Glomerular visceral epithelial cell (primary cell): ENCODE results near the gene CAMTA1.

ENCODE experiments used
- DNase-seq: peaks from one replicate; pipeline ENCODE4 v3.0.0-alpha.2; 2016; ENCODE audit errors: extremely low spot score

Gene CAMTA1

DNA sequence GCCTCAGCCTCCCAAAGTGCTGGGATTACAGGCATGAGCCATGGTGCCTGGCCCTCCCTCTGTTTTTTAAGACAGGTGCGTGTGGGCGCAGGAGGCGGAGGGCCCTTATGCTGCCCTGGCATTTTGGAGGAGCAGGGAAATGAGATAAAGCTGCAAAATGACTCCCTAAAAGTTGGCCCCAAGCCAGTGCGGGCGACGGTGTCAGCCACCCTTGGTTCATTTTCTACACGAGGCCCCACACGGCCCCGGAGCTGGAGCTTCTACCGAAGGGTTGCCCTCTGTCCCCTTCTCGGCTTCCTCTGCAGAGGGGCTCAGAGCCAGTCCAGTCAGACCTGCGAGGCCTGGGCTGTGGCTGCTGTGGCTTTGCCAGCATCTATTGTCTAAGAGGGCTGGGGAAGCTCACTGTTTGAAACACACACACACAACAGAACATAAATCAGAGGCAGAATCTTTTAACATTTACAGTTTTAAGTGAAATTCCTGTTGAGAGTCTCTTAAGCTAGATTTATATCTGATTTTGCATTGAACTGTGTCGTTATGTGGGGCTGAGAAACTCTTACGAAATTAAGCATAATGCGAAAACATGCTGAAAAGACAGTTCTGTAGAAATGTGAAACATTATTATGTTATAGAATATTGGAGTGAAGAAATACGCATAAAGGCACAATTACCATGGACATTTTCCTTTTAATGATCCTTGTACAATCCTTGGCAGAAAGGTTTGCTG, 255.9 kb downstream of the CAMTA1 start:
- no peak for DNase-seq

DNA sequence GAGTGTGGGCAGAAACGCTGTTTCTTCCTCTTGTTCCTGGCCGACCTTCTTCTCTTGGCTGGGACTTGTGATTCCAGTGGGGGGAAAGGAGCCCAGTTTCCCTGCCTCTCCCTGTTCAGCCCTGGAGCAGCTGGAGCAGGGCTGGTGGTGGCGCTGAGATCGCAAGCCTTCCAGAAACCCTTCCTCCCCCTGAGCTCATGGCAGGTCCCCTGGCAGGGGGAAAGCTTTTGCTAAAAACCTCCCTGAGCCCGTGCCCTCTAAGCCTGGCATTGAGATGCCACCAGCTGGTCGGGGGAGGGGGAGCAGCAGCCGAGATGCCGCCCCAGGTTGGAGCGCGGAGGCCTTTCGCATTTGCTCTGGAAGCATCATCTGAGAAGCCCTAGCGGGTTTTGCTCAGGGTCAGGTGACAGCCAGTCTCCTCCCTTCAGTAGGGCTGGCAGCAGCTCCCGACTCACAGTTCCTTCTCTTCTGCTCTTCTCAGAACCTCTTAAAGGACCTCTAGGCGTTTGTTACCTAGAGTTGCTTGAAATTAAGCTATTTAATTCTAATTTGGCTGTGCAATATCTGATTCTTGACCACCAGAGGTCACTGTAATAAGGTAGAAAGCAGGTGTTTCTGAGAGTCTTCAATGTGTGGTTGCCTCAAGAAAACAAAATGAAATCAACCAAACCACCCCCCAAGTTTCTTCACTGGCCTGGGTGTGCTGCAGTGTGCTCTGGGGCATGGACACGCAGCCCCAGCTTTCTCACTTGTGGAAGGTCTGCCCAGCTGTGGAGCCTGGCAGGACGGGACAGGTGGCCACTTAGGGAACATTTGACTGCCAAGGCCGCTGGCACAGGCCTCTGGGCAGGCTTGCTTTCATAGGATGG, 257.3 kb downstream of the CAMTA1 start:
- DNase-seq, result peak; percentile 27

DNA sequence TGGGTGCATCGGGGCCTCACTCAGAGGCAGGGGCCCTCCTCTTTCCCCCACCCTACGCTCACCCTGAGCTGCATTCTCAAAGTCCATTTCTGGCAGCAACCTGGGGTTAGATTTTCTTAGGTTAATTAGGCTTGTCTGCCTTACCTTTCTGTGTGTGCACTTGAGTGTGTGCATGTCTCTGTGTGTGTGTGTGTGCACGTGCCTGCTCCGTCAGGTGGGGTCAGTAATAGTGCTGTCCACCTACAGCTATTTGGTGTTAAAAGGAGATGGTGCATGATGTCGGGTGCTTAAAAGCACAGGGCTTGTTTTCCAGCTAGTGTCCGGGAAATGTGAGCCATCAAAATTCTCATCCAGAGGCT, 257.9 kb downstream of the CAMTA1 start:
- no peak for DNase-seq

DNA sequence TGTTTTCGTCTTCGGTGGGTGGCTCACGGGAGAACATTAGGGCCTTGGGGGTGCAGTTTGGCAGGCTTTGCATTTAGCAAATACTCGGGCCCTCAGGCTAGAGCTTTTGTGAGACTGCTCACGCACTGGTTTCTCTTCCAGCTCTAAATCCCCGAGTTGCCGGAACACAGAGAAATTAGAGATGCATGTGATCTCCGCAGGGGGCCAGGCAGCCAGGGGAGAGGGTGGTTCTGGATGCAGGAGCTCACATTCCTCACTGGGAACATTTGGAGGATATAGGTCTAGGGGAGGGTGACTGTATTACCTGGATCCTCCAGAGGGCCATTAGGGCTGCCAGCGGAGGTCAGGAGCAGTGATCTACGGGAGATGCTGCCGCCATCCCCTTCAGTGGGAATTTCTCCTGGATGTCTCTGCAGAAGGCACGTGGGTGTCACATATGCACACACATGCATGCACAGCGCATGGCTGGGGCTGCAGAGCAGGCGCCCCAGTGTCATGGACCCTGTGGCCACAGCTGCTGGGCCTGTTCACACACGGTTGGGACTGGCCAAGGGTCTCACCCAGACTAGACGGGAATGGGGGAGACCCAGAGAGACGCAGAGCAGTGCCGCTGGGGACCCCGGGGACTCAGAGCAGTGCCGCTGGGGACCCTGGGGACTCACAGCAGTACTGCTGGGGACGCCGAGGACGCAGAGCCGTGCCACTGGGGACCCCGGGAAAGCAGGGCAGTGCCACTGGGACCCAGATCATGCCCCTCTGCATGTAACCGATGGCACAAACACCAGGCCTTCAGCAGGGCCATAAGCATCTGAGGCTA, 258.7 kb downstream of the CAMTA1 start:
- no peak for DNase-seq

- DNase-seq, result no peak
Observed at GRCh38 chr1:7045897-7046296, 260.6 kb downstream of the CAMTA1 start.

- peak; percentile 88 for DNase-seq
Observed at GRCh38 chr1:7046314-7046713, 261.1 kb downstream of the CAMTA1 start.

DNA sequence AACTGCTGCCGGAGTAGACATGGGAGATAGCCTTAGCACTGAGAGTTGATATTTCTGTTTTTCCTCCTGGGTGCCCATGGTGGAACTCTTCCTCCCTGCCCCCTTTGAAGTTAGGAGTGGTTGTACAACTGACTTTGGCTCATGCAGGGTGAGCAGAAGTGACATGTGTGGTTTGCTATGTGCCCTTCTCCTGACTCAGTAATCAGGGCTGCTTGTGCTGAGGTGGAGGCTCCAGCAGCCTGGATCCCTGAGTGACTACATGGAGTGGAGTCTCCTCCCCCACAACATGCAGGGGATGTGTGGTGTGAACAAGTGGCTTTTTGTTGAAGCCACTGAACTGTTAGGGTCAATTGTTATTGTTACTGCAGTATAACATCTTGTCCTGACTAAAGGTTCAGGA, 261.6 kb downstream of the CAMTA1 start:
- peak; percentile 18 for DNase-seq

DNA sequence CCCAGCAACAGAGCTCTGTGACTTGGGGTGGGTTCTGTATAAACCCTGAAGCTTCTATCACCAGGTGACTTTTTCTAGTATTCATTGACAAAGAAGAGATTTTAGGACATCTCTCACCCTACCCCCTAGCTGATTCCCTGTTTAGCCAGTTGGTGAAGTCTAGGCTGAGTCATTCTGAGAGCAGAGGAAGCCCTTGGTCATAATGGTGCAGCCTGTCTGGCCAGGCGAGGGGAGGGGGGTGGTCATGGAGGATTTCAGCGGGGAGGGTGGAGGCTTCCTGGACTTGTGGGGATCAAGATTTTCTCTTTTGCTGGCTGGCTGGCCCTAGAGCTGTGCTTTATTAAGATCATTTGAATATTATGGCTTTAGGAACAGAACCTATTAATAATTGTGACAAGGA, 262.6 kb downstream of the CAMTA1 start:
- DNase-seq, result no peak

DNA sequence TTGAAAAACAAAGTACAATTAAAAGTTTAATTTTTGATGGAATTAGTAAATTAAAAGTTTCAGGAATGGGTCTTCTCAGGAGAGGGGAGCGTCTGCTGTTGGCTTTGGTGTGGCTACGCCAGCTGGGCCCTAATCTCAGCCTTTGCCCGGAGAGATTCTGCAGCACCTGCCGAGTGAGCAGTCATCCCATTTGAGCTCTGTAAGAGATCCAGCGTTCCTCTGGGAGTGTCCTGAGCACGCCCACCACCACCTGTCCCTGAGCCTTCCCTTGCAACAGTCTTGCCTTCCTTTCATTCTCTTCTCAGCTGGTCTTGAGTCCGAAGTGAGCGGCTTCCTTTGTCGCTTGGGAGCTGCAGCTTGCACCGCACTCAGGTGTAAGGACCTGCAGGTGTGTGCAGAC, 263.1 kb downstream of the CAMTA1 start:
- DNase-seq, result no peak

DNA sequence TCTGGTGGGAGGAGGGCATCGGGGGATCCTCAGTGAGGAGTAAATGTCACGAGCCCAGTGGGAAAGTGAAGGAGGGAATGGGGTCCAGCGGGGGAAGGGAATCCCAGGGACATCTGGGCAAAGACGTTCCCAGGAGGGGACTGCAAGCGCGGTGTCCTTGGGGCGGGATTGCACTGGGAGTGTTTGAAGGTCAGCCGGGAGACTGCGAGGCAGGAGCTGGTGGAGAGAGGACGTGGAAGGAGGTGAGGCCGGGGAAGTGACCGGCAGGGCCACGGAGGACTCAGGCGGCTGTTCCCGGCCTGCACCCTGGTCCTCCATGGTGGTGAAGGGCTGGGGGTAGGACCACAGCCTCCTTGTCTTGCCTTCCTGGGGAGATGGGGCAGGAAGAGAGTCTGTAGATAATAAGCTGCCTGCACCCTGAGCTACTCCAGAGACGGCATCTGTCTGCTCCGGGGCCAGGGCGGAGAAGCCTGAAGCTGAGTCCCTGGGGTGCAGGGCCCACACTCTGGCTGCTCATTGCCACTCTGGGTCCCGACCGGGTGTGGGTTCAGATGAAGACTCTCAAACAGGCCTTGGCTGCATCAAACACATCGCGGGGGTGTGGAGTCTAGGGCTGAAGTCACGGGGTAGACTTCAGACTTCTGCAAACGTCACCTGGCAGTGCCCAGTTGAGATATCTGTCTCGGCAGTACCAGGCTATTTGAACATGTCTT, 264.8 kb downstream of the CAMTA1 start:
- no peak for DNase-seq

- no peak for DNase-seq
Observed at GRCh38 chr1:7050751-7051665, 265.8 kb downstream of the CAMTA1 start.

GRCh38 chr1:7052701-7053100, 267.4 kb downstream of the CAMTA1 start:
- DNase-seq, result no peak

DNA sequence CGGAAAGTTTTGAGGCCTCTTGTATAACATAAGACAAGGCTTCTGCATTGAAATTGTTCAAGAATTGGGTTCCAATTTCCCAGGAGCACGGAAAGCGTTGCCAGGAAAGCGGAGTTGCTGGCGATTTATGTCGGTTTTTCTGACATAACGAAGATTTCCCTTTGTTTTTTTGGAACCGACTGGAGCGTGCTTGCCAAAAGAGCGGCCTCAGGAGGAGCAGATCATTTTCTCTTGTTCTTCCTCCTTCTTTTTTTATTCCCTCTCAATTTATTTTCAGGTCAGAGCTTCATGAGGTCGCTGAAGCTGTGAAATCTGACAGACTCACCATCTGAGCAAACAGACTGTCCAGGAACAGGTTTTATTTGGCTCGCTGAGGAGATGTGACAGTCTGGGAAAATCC, 275.5 kb downstream of the CAMTA1 start:
- DNase-seq, result no peak

DNA sequence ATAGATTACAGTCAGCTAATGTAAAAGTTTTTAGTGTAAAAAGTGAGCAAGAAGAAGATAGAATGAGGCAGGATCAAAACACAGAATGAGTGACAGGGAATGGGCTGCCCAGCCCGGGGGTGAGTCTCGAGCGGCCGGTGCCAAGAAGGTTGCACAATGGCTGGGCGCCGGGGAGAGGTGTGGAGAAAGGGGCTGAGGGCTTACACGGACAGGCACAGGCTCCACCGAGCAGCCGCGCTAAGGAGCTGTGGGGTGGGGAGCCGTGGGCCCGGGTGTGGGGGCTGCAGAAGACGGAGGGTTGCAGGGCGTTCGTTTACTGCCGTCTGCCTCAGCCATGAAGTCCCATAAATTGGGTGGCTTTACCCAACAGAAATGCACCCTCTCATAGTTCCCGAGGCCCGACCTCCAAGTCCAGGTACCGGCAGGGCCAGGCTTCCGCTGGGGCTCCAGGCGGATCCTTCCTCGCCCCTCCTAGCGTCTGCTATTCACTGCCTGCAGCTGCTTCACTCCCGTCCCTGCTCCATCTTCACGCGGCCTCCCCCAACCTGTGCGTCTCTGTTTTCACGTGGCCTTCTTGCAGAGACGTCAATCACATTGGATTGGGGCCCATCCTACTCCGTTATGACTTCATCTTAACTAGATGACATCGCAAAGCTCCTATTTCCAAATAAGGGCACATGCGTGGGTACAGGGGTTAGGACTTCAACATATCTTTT, 277.2 kb downstream of the CAMTA1 start:
- no peak for DNase-seq

DNA sequence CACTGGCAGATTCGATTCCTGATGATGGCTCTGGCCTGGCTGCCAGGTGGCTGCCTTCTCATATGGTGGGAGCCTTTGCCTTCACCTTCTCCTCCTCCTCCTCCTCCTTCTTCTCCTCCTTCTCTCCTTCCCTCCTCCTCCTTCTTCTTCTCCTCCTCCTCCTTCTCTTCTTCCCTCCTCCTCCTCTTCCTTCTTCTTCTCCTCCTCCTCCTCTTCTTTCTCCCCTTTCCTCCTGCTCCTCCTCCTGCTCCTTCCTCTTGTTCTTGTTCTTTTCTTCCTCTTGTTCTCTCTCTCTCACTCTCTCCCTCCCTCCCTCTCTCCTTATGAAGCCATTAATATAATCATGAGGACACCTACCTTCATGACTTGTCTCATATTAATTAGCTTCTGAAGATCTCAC, 278.7 kb downstream of the CAMTA1 start:
- DNase-seq, result no peak

DNA sequence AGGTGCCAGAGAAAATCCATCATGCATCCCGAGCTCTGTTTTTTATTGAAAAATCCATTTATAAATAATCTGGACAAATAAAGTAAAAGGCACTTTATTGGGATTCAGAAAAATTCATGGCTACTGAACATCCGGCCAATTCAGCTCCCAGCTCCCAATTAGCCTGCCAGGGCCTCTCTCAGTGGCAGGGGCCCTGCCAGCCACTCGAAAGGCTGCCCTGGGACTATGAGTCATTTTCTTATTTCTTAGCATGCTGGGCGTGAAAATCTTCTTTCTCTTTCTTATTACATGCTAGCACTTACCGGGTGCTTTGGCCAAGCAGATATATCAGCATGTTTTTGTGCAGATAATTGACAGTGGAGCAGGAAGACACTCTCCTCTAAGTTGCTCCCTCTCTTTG, 283.3 kb downstream of the CAMTA1 start:
- no peak for DNase-seq

- DNase-seq, result peak; percentile 12
Observed at GRCh38 chr1:7069931-7070330, 284.7 kb downstream of the CAMTA1 start.

GRCh38 chr1:7070389-7071029, 285.3 kb downstream of the CAMTA1 start:
- DNase-seq, result peak; percentile 58

DNA sequence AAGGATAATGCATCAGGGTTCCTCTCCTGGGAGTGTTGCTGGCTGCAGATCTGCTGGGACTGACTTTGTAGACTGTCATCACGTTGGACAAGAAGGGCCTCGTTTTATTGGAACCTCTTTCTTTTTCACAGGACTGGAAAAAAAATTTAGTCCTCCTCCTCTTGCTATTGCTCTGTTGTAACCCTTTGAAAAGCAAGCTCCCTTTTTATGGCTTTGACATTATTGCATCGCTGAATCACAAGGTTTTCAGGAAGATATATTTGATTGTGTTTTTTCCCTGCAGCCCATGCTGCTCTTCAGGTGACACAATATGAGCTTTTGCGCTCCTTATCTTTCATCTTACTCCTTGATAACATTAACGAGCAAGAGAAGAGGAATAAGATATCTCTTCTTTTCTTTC, 290.9 kb downstream of the CAMTA1 start:
- no peak for DNase-seq

GRCh38 chr1:7076572-7076971, 291.3 kb downstream of the CAMTA1 start:
- no peak for DNase-seq
